Measurements from ENCODE around the gene RNF169.

DNA sequence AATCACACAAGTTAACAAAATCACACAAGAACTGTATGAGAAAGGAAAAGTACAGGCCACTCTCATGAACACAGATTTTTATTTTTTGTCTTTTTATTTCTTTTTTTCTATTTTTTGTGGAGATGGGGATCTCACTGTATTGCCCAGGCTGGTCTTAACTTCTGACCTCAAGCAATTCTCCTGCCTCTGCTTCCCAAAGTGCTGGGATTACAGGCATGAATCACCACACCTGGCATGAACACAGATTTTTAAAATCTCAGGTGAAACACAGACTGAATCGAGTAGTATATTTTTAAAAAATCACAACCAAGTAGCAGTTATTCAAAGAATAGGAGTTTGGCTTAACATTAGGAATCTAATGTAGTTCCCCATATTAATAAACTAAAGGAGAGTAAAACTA, 18.3 kb downstream of the RNF169 start:
- no peak for TF ChIP-seq CTCF (conservative IDR thresholded peaks at IDR 0.05; ENCODE audit: low read depth in 2 of 2)
- no peak for TF ChIP-seq EZH2 (IDR thresholded peaks at IDR 0.05; ENCODE audit: low read depth, unreplicated experiment)

Measured in GM23338 (cell line).